ENCODE measurements around the gene SP100.

DNA sequence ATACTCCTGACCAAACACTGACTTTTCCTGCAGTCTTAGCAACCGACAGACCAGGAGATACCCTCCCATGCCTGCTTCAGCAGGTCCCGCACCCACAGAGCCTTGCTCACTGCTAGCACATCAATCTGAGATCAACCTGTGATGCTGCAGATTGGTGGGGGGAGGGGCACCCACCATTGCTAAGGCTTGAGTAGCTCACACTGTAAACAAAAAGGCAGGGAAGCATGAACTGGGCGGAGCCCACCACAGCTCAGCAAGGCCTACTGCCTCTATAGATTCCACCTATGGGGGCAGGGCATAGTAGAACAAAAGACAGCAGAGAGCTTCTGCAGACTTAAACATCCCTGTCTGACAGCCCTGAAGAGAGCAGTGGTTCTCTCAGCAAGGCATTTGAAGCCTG, 109.7 kb downstream of the SP100 start:
- no peak for TF ChIP-seq POLR2A (IDR thresholded peaks at IDR 0.05)
- TF ChIP-seq, protein P1, sequence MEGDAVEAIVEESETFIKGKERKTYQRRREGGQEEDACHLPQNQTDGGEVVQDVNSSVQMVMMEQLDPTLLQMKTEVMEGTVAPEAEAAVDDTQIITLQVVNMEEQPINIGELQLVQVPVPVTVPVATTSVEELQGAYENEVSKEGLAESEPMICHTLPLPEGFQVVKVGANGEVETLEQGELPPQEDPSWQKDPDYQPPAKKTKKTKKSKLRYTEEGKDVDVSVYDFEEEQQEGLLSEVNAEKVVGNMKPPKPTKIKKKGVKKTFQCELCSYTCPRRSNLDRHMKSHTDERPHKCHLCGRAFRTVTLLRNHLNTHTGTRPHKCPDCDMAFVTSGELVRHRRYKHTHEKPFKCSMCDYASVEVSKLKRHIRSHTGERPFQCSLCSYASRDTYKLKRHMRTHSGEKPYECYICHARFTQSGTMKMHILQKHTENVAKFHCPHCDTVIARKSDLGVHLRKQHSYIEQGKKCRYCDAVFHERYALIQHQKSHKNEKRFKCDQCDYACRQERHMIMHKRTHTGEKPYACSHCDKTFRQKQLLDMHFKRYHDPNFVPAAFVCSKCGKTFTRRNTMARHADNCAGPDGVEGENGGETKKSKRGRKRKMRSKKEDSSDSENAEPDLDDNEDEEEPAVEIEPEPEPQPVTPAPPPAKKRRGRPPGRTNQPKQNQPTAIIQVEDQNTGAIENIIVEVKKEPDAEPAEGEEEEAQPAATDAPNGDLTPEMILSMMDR (IDR thresholded peaks at IDR 0.05): no peak

Measured in sigmoid colon (tissue), 3 donors.